ENCODE measurements around the gene RASSF3. TPM values are rescaled to one million over a fixed set of nuclear protein-coding genes. Genes with fewer than 3 reads are reported as not detected.

RASSF3 gene
- total and polyA plus RNA-seq, 2 of the 13 experiments (the other 11 are each of a cell fraction or from before 2014, with no cell fraction given): 15.5 to 16.0 TPM

DNA sequence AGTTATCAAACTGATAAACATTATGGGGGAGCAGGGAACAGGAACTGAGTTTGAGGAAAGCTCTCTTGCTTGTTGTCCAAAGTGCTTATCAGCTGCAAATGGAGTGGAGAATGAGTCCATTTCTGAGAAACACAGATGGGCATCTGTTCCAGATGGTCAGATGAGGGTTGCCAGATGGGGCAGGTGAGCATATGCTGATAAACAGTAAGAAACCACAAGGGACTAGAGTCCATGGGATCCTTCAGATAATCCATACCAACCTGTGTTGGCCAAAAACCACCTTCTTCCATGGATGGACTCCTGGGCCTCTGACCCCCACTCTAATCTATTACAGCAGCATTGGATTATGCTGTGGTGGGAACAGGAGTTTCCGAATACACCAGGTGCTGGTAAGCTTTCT lies 110.6 kb downstream of the RASSF3 start:
- no peak for FAIRE-seq
- in situ Hi-C loops (cut with HindIII; ENCODE audit: extremely low pct_ligation_motif_present, low pct_unique_long_range_greater_than_20kb): no loop called here
- BruUV-seq (replicated peaks): no TSS peak

More for the DNA sequence above, 110.6 kb downstream of the RASSF3 start:
- Histone ChIP-seq H3K79me2 (ENCODE audit: insufficient read depth, low read length) (no peaks in the 10 kb centered on the region), H4K20me1 (ENCODE audit: insufficient read depth, low read length) (no peaks in the 10 kb centered on the region), H3K4me2 (ENCODE audit: low read depth, low read length) (no peak overlapping the region), H3K27me3 (ENCODE audit: control insufficient read depth in 1 of 2, insufficient read depth in 2 of 2, low read length in 2 of 2) (no peaks in the 10 kb centered on the region), H3K36me3 (replicated peaks in 1 of 2; ENCODE audit: control insufficient read depth in 1 of 2, insufficient read depth in 2 of 2, low read length in 2 of 2) (peaks cover 10 to 59% of the 10 kb centered on the region in 2 experiments), H2AFZ (ENCODE audit: low read length) (no peak overlapping the region), H3K4me3 (replicated peaks in 1 of 3; ENCODE audit: insufficient read depth in 1 of 3, low read depth in 2 of 3, low read length in 3 of 3) (no peak overlapping the region), H3K27ac (ENCODE audit: extremely low read length, insufficient read depth, low read length) (no peak overlapping the region), H3K9me3 (ENCODE audit: low read length) (no peaks in the 10 kb centered on the region), H3K4me1 (ENCODE audit: insufficient read depth, low read length) (no peaks in the 10 kb centered on the region), H3K9ac (ENCODE audit: insufficient read depth, low read depth, low read length) (no peak overlapping the region)
- intact Hi-C loops (cut with micrococcal nuclease; ENCODE audit: unreplicated experiment): no loop called here
- DNase-seq (ENCODE audit: low spot score) (no peak), ATAC-seq (no peak)
- 79% methylated on average over 1 of the region's 1 CpG for WGBS (ENCODE audit: low lambda C conversion rate)
- ChIA-PET POLR2A (no interaction called here), CTCF (ENCODE audit: low intra/inter-chr PET ratio, low total read pairs) (no interaction called here)
- TF ChIP-seq ZMYM2 (CRISPR knock-in tag; IDR thresholded peaks at IDR 0.05): no peak
- TF ChIP-seq, protein P1, sequence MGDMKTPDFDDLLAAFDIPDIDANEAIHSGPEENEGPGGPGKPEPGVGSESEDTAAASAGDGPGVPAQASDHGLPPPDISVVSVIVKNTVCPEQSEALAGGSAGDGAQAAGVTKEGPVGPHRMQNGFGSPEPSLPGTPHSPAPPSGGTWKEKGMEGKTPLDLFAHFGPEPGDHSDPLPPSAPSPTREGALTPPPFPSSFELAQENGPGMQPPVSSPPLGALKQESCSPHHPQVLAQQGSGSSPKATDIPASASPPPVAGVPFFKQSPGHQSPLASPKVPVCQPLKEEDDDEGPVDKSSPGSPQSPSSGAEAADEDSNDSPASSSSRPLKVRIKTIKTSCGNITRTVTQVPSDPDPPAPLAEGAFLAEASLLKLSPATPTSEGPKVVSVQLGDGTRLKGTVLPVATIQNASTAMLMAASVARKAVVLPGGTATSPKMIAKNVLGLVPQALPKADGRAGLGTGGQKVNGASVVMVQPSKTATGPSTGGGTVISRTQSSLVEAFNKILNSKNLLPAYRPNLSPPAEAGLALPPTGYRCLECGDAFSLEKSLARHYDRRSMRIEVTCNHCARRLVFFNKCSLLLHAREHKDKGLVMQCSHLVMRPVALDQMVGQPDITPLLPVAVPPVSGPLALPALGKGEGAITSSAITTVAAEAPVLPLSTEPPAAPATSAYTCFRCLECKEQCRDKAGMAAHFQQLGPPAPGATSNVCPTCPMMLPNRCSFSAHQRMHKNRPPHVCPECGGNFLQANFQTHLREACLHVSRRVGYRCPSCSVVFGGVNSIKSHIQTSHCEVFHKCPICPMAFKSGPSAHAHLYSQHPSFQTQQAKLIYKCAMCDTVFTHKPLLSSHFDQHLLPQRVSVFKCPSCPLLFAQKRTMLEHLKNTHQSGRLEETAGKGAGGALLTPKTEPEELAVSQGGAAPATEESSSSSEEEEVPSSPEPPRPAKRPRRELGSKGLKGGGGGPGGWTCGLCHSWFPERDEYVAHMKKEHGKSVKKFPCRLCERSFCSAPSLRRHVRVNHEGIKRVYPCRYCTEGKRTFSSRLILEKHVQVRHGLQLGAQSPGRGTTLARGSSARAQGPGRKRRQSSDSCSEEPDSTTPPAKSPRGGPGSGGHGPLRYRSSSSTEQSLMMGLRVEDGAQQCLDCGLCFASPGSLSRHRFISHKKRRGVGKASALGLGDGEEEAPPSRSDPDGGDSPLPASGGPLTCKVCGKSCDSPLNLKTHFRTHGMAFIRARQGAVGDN (CRISPR knock-in tag; IDR thresholded peaks at IDR 0.05): no peak
- TF ChIP-seq ZMAT3 (CRISPR knock-in tag; conservative IDR thresholded peaks at IDR 0.05): no peak
- TF ChIP-seq, protein P2, sequence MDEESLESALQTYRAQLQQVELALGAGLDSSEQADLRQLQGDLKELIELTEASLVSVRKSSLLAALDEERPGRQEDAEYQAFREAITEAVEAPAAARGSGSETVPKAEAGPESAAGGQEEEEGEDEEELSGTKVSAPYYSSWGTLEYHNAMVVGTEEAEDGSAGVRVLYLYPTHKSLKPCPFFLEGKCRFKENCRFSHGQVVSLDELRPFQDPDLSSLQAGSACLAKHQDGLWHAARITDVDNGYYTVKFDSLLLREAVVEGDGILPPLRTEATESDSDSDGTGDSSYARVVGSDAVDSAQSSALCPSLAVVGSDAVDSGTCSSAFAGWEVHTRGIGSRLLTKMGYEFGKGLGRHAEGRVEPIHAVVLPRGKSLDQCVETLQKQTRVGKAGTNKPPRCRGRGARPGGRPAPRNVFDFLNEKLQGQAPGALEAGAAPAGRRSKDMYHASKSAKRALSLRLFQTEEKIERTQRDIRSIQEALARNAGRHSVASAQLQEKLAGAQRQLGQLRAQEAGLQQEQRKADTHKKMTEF (CRISPR knock-in tag; IDR thresholded peaks at IDR 0.05): no peak
- TF ChIP-seq, protein P3, sequence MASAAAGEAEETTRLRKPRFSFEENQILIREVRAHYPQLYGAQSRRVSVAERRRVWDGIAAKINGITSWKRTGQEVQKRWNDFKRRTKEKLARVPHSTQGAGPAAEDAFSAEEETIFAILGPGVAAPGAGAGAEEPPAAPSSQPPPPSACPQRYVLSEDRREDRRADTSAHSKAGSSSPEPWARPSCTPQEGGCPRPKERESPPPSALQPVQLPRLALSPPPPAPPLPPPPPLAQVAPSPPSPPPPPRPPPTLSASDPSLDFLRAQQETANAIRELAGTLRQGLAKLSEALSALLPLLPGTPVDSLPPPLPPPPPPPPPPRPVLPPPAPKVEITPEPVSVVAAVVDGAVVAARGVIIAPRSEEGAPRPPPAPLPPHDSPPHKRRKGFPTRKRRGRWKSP (CRISPR knock-in tag; IDR thresholded peaks at IDR 0.05): no peak
- TF ChIP-seq, protein P4, sequence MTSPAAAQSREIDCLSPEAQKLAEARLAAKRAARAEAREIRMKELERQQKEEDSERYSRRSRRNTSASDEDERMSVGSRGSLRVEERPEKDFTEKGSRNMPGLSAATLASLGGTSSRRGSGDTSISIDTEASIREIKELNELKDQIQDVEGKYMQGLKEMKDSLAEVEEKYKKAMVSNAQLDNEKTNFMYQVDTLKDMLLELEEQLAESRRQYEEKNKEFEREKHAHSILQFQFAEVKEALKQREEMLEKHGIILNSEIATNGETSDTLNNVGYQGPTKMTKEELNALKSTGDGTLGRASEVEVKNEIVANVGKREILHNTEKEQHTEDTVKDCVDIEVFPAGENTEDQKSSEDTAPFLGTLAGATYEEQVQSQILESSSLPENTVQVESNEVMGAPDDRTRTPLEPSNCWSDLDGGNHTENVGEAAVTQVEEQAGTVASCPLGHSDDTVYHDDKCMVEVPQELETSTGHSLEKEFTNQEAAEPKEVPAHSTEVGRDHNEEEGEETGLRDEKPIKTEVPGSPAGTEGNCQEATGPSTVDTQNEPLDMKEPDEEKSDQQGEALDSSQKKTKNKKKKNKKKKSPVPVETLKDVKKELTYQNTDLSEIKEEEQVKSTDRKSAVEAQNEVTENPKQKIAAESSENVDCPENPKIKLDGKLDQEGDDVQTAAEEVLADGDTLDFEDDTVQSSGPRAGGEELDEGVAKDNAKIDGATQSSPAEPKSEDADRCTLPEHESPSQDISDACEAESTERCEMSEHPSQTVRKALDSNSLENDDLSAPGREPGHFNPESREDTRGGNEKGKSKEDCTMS (CRISPR knock-in tag; conservative IDR thresholded peaks at IDR 0.05): no peak
- no peak for TF ChIP-seq GZF1 (CRISPR knock-in tag; IDR thresholded peaks at IDR 0.05)
- no peak for TF ChIP-seq ESRRA (CRISPR knock-in tag; IDR thresholded peaks at IDR 0.05; ENCODE audit: low read depth)
- TF ChIP-seq ATF7-NPFF (CRISPR knock-in tag; IDR thresholded peaks at IDR 0.05; ENCODE audit: low read depth): no peak
- no peak for TF ChIP-seq SMAD1 (CRISPR knock-in tag; IDR thresholded peaks at IDR 0.05; ENCODE audit: borderline replicate concordance, low read depth)
- TF ChIP-seq, protein P5, sequence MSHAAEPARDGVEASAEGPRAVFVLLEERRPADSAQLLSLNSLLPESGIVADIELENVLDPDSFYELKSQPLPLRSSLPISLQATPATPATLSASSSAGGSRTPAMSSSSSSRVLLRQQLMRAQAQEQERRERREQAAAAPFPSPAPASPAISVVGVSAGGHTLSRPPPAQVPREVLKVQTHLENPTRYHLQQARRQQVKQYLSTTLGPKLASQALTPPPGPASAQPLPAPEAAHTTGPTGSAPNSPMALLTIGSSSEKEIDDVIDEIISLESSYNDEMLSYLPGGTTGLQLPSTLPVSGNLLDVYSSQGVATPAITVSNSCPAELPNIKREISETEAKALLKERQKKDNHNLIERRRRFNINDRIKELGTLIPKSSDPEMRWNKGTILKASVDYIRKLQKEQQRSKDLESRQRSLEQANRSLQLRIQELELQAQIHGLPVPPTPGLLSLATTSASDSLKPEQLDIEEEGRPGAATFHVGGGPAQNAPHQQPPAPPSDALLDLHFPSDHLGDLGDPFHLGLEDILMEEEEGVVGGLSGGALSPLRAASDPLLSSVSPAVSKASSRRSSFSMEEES (CRISPR knock-in tag; IDR thresholded peaks at IDR 0.05): no peak
- TF ChIP-seq DR1 (CRISPR knock-in tag; IDR thresholded peaks at IDR 0.05): no peak

All from HepG2 (cell line).